ENCODE results near the gene RGMA. TPM values are rescaled to one million over a fixed set of nuclear protein-coding genes. Genes with fewer than 3 reads are reported as not detected.

Gene RGMA
- total RNA-seq, 1 experiment from 2014 or later = 41.4 TPM

- H3K36me3 Mint-ChIP-seq (ENCODE audit: insufficient read depth in 1 of 3, low read depth in 3 of 3) = peaks cover 0 to 3% (median 0%) of the 10 kb centered on the region in 3 experiments; a peak in 2 of 7 replicates
- H3K79me1 ChIP-seq (ENCODE audit: insufficient read depth, low read depth, low read length, poor library complexity, severe bottlenecking) = no peaks in the 10 kb centered on the region
- H2BK15ac ChIP-seq (ENCODE audit: low read depth, low read length) = no peak overlapping the region
- no peak overlapping the region for H2BK12ac ChIP-seq (ENCODE audit: insufficient read length, low read depth, low read length)
- no peak overlapping the region for H3K4me2 ChIP-seq (ENCODE audit: insufficient read depth, insufficient read length, low read length)
- no peak overlapping the region for H4K8ac ChIP-seq (replicated peaks; ENCODE audit: insufficient read length, low read depth, low read length)
- H3K27ac ChIP-seq (ENCODE audit: insufficient read length, low read depth, low read length) = no peak overlapping the region
- H3K56ac ChIP-seq (ENCODE audit: insufficient read length, low read depth, low read length) = no peak overlapping the region
- DNase-seq = no peak
- H3K9me3 ChIP-seq (ENCODE audit: control insufficient read depth, low read depth, low read length) = no peaks in the 10 kb centered on the region
- H3K23ac ChIP-seq (ENCODE audit: insufficient read length, low read depth, low read length) = no peak overlapping the region
- no peak overlapping the region; a peak in 1 of 7 replicates for H3K27ac Mint-ChIP-seq
- no peaks in the 10 kb centered on the region for H3K4me1 ChIP-seq (ENCODE audit: insufficient read depth, low read length)
- no peak overlapping the region for H3K4ac ChIP-seq (ENCODE audit: low read depth, low read length)
- no peak overlapping the region for H3K14ac ChIP-seq (ENCODE audit: insufficient read depth, low read length)
- no peak overlapping the region for H4K91ac ChIP-seq (ENCODE audit: insufficient read length, low read depth, low read length)
- H3K4me3 Mint-ChIP-seq = no peak overlapping the region; a peak in 1 of 5 replicates
- no peak overlapping the region for H3K9ac ChIP-seq (ENCODE audit: extremely low read depth, insufficient read length, low read length)
- no peak overlapping the region for H3T11ph ChIP-seq (ENCODE audit: low read length)
- H2AFZ ChIP-seq (ENCODE audit: low read length) = no peak overlapping the region
- no peak overlapping the region for H2BK20ac ChIP-seq (ENCODE audit: low read depth, low read length, poor library complexity, severe bottlenecking)
- no peaks in the 10 kb centered on the region for H3K23me2 ChIP-seq (ENCODE audit: insufficient read length, low read depth, low read length, poor library complexity, severe bottlenecking)
- H4K20me1 ChIP-seq (ENCODE audit: control insufficient read depth, insufficient read depth, insufficient read length) = no peaks in the 10 kb centered on the region
- no peak overlapping the region for H4K5ac ChIP-seq (ENCODE audit: insufficient read length, low read depth, low read length)
- no peak overlapping the region for H2BK5ac ChIP-seq (ENCODE audit: insufficient read length, low read length)
- no peaks in the 10 kb centered on the region for H3K9me3 Mint-ChIP-seq
- no peak overlapping the region for H3K18ac ChIP-seq (ENCODE audit: insufficient read length, low read depth, low read length)
- no CpG with 5 or more reads among the region's 6 CpGs for WGBS (ENCODE audit: extremely low coverage, insufficient read length, low lambda C conversion rate)
- H3K4me1 Mint-ChIP-seq = peaks cover 23 to 29% of the 10 kb centered on the region in 2 experiments
- 0 out of 2 replicates have a peak, but pooled peaks cover 1% of the 10 kb centered on the region for H3K79me2 ChIP-seq (ENCODE audit: insufficient read depth, low read length)
- H2BK120ac ChIP-seq (ENCODE audit: low read depth, low read length, poor library complexity, severe bottlenecking) = no peak overlapping the region
- TF ChIP-seq CTCF (conservative IDR thresholded peaks at IDR 0.05) = no peak
- no peaks in the 10 kb centered on the region for H3K27me3 ChIP-seq (ENCODE audit: insufficient read depth, low read length)
- no peak overlapping the region for H2AK5ac ChIP-seq (ENCODE audit: insufficient read length, low read length)
- H3K27me3 Mint-ChIP-seq (ENCODE audit: low read depth) = peaks cover 18% of the 10 kb centered on the region
Measured at GRCh38 chr15:93080451-93080850, 8.6 kb downstream of the RGMA start.

Measured in H9 (cell line).